ENCODE results near the gene RAB4A.
A peak's percentile ranks its signal among the peaks of the same experiment; 100 is the strongest.

RAB4A gene

GRCh38 chr1:229270547-229271447 lies at the start of gene RAB4A:
RAB4A (plus strand) TSS chr1:229271111; CDS start chr1:229271340, 229 bp downstream.
- peak; percentile 53 to 67 for DNase-seq (ENCODE audit: low read depth in 1 of 2, low spot score in 1 of 2)

- DNase-seq (ENCODE audit: low read depth in 1 of 2, low spot score in 1 of 2): no peak
Observed at GRCh38 chr1:229222081-229222480, 48.8 kb upstream of the RAB4A start.

GRCh38 chr1:229223498-229223897 lies 47.4 kb upstream of the RAB4A start:
- DNase-seq (ENCODE audit: low read depth in 1 of 2, low spot score in 1 of 2): no peak

GRCh38 chr1:229224308-229224707 lies 46.6 kb upstream of the RAB4A start:
- no peak for DNase-seq (ENCODE audit: low read depth in 1 of 2, low spot score in 1 of 2)

GRCh38 chr1:229225331-229225782 lies 45.6 kb upstream of the RAB4A start:
- DNase-seq (ENCODE audit: low read depth in 1 of 2, low spot score in 1 of 2): no peak

GRCh38 chr1:229226796-229227195 lies 44.1 kb upstream of the RAB4A start:
- no peak for DNase-seq (ENCODE audit: low read depth in 1 of 2, low spot score in 1 of 2)

GRCh38 chr1:229227298-229227919 lies 43.5 kb upstream of the RAB4A start:
- DNase-seq (ENCODE audit: low read depth in 1 of 2, low spot score in 1 of 2): peak; percentile 67 to 79

- DNase-seq (ENCODE audit: low read depth in 1 of 2, low spot score in 1 of 2): no peak
Observed at GRCh38 chr1:229228522-229228921, 42.4 kb upstream of the RAB4A start.

GRCh38 chr1:229229137-229229720 lies 41.7 kb upstream of the RAB4A start:
- no peak for DNase-seq (ENCODE audit: low read depth in 1 of 2, low spot score in 1 of 2)

GRCh38 chr1:229229721-229230139 lies 41.2 kb upstream of the RAB4A start:
- DNase-seq (ENCODE audit: low read depth in 1 of 2, low spot score in 1 of 2): no peak

GRCh38 chr1:229230140-229230892 lies 40.6 kb upstream of the RAB4A start:
- DNase-seq (ENCODE audit: low read depth in 1 of 2, low spot score in 1 of 2): no peak

GRCh38 chr1:229230893-229231753 lies 39.8 kb upstream of the RAB4A start:
- no peak for DNase-seq (ENCODE audit: low read depth in 1 of 2, low spot score in 1 of 2)

GRCh38 chr1:229231754-229232119 lies 39.2 kb upstream of the RAB4A start:
- no peak for DNase-seq (ENCODE audit: low read depth in 1 of 2, low spot score in 1 of 2)

GRCh38 chr1:229234870-229235472 lies 35.9 kb upstream of the RAB4A start:
- no peak for DNase-seq (ENCODE audit: low read depth in 1 of 2, low spot score in 1 of 2)

GRCh38 chr1:229237320-229237719 lies 33.6 kb upstream of the RAB4A start:
- no peak for DNase-seq (ENCODE audit: low read depth in 1 of 2, low spot score in 1 of 2)

GRCh38 chr1:229238231-229238630 lies 32.7 kb upstream of the RAB4A start:
- DNase-seq (ENCODE audit: low read depth in 1 of 2, low spot score in 1 of 2): no peak

- no peak for DNase-seq (ENCODE audit: low read depth in 1 of 2, low spot score in 1 of 2)
Observed at GRCh38 chr1:229238674-229239415, 32.1 kb upstream of the RAB4A start.

- DNase-seq (ENCODE audit: low read depth in 1 of 2, low spot score in 1 of 2): no peak
Observed at GRCh38 chr1:229240532-229240931, 30.4 kb upstream of the RAB4A start.

GRCh38 chr1:229241390-229241789 lies 29.5 kb upstream of the RAB4A start:
- no peak for DNase-seq (ENCODE audit: low read depth in 1 of 2, low spot score in 1 of 2)
